GM21825 (cell line): ENCODE measurements around the gene LAPTM5.

Source experiments
- ATAC-seq: cut with Tn5 transposase; IDR thresholded peaks from one replicate; pipeline ENCODE4 v1.9.1; 2021; ENCODE audit warnings: mild to moderate bottlenecking, moderate library complexity; ENCODE audit not compliant: unreplicated experiment

LAPTM5 gene

DNA sequence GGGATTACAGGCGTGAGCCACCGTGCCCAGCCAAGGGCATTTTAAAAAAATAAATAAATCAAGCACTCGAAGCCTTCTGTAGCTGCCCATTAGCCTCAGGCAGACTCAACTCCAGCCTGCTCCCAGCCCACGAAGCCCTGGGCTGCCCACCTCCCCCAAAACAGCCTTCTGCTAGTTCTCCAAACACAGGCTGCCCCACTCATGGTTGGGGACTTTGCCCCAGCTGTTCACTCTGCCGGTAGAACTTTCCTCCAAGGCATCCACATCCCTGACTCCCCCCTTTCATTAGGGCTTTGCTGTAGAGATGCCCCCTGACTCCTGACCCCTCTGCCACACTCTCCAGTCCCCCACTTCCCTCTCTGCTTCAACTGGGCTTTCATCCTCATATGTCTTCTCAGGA lies 29.7 kb upstream of the LAPTM5 start:
- no peak for ATAC-seq

DNA sequence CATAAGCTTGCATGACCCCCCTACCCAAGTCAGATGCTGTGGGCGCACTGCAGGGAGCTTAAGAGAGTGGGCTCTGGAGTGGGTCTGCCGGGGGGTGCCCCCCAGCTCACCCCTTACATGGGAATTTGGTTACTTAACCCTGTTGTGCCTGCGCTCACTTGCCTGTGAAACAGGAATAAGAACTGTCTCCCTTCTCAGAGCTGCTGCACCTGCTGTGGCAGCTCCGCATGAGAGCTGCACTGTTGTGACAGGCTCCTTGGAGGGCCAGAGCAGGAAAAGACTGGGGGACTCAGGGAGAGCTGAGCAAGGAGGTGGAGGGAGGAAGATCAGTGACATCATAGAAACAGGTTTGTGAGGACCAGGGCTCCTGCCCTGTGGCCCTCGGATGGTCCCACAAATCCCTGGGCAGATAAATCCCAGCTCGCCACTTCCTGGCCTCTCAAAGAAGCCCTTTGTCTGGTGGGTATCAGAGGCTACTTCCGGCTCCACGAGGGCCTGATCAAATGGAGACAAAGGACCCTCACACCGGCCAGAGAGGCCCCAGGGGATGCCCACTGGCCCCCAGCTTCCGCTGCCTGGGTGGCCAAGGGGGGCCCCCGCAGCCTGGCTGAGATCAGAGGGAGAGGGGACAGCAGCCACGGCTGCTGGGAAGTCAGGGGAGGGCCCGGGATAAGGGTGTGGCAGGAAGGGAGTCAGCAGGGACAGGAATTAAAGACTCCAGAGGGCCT lies 28.9 kb upstream of the LAPTM5 start:
- no peak for ATAC-seq

DNA sequence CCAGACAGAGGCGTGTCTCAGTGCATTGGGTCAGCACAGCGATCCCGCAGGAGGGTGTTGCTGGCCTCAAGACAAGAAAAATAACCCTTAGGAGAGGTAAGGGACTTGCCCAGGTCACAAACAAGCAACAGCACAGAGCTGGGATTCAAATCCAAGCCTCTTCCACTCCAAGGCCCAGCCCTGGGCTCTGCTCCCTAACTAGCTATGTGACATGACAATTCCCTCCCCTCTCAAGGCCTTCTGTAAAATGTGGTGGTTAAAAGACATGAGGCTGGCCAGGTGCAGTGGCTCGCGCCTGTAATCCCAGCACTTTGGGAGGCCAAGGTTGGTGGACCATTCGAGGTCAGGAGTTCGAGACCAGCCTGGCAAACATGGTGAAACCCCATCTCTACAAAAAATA lies 28.1 kb upstream of the LAPTM5 start:
- no peak for ATAC-seq

DNA sequence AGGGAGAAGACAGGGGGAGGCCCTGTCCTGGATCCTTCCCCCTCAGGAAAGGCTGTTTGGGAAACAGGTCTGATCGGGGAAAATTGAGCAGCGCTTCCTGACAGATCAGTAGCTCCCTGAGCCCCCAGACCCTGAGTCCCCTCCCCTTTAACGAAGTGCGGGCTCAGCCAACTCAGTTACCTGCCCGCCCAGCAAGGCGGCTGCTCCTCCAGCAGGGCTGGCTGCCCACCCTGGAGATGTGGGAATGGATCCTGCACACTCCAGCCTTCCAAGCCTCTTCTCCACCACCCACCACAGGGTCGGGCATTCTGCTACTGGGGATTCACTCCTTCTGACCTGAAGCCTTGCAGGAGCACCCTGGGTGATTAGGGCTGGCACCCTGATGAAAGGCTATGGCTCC lies 27.6 kb upstream of the LAPTM5 start:
- no peak for ATAC-seq

DNA sequence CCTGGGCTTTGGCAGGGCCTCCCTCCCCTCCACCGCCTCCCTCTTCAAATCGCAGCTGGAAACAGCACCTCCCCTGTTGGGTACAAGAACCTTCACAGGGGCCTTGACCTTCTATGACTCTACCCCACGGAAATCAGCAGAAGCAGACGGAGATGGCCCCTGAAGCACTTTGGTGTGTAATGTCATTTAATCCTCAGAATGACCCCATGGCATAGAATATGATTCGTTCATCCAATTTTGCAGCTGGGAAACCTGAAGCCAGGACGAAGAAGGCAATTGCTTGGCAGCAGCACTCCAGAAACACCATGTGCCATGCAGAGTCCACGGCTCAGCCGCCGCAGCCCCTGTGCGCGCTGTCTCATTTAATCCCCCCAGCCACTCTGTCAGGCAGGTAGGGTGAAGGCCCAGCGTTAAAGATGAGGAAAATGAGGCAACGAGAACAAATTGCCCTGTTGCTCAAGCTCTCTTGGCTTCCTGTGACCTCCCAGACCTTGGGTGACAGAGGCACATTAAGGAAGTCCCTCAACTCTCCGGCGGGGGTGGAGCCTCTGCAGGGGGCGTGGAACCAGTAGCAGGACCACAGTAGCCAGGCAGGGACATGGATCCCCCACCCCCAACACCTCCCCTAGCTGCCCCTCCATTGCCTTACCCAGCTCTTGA lies 25.8 kb upstream of the LAPTM5 start:
- ATAC-seq, result no peak

DNA sequence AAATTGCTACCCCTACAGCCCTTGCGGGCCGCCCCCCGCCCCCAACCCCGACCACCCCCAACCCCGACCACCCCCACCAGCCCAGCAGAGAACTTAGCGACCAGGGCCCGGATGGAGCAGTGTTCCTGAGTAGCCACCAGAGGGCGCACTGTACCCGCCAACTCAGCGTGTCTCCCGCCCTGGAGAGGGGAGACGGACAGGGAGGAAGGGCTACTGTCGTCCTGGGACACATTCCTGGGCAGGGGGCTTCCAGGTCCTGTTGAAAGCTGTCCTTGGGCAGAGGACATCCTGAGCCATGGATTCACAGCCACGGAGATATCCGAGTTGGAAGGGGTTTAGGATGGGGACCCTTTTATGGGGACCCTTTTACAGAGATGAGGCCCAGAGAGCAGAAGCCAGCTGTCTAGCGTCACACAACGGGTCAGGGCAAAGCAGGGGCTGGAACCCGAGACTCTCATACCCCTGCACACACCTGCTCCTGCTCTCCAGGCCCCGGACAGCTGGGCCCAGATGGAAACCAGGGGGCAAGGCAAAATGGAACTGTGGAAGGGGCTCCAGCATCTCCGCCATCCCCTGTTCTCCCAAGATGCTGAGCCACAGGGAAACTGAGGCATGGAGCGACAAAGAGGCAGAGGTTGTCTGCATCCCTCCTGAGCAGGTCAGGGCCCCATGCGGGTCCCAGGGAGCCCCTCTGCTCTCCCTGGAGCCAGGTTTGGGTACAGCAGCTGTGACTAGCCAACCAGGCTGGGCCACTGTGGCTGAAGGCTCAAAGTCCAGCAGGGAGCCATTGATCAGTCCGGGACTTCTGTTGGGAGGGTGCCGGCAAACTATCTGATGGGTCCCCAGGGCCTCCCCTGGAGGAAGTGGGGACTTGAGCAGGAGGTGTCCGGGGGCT lies 25.0 kb upstream of the LAPTM5 start:
- no peak for ATAC-seq

DNA sequence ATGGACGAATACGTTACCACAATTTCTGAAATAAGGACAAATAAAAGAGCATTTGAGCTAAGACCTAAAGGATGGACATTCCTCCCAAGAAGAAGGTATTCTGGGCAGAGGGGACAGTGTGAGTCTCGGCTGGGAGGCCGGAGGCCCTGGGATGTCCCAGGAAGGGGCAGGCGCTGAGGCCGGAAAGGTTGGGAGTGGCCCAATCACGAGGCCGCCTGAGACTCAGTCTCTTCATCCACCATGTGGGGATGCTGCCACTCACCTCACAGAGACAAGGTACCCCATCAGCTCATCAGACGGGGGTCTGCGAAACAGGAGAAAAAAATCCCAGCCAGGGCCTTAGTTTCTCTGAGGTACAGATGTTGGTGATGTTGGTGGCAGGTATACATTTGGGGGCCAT lies 24.3 kb upstream of the LAPTM5 start:
- ATAC-seq, result no peak

DNA sequence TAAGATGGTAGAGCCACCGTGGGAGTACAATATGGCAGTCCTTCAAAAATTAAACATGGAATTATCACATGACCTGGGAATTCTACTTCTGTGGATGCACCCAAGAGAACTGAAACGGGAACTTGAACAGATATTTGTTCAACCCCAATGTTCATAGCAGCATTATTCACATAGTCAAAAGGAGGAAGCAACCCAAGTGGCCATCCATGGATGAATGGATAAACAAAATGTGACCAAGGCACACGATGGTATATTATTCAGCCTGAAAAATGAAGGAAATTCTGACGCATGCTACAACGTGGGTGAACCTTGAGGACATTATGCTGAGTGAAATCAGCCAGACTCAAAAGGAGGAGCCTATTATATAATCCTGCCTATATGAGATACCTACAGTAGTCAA lies 22.8 kb upstream of the LAPTM5 start:
- no peak for ATAC-seq

DNA sequence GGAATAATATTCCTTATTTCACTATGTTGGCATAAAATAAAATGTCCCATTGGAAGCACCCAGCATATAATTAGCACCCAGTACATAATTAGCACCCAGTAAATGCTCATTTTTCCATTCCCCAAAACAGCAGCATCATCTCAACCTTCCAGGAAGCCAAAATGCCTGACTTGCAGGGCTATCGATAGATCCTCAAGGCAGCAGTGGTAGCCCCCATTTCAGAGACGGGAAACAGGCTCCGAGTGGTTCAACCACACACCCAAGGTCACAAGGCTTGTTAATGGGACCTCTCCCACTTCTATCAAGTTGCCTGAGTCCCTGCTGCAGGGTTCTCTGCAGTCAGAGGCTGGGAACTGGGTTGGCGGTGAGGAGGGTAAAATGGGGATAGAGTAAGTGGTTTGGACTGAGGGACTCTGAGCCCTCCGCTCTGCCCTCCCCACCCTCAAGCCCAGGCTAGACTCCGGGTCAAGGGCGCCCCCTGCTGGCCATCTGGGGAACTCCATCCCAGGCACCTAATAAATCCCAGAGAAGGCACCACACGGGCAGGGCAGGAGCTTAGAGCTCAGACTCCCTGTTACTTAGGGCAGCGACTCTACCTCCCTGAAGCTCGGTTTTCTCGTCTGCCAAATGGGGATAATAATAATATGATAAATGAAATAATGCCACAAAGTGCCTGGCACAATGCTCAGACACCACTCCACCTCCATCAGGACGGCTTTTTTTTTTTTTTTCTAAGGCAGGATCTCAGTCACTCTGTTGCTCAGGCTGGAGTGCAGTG lies 21.9 kb upstream of the LAPTM5 start:
- peak; percentile 62 for ATAC-seq

DNA sequence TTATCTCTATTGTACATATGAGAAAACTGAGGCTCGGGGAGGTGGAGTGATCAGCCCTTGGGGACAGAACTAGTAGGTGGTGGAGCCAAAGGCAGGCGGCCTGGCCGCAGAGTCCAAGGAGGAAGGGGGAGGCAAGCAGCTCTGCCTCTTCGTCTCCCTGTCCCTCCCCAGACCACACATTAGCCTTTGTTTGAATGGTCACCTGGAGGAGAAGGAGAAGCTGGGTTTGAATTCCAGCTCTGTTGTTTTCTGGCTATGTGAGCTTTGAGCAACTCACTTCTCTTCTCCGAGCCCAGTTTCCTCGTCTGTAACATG lies 21.4 kb upstream of the LAPTM5 start:
- ATAC-seq, result no peak

DNA sequence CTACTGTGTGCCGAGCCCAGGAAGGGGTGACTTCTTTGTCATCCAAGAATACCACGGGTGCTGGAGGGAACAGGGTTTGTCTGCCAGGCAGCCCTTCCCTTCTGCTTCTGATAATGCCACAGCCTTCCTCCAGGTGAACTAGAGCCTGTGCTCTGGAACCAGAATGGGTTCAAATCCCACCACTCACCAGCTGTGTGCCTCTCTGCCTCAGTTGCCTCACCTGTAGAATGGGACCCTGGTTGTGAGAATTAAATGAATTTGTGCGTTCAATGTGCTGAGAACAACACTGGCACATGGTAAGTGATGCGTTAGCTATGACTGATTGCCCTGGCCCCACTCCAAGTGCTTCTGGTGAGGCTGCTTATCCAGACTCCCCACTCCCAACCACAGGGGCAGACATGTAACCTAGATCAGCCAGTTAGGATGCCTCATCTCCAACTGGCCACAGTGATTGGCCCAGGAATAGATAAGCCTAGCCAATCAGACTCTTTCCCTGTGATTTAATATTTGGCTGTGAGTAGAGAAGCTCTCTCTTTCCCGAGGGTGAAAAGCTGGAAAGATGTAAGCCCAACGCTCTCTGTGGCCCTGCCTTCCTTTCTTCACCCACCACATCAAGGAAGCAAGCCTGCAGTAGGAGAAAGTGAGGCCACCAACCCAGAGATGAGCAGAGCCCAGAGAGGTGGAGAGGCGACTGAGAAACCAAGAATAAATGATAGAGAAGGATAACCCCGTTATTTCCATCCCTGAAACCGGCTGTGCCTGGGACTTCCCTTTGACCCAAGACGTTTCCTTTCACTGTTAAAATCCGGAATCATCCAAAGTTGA lies 20.8 kb upstream of the LAPTM5 start:
- ATAC-seq, result no peak

DNA sequence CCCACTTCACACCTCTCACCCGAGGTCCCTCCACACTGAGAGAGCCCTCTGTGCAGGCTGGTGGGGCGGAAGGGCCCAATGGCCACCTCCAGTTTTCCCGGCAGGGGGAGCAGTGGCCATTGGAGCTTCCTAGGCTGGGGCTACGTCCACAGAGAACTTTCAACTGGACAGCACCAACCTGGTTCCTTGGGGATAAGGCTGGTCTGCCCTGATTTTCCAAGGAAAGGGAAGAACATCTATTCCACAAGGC lies 20.3 kb upstream of the LAPTM5 start:
- no peak for ATAC-seq

DNA sequence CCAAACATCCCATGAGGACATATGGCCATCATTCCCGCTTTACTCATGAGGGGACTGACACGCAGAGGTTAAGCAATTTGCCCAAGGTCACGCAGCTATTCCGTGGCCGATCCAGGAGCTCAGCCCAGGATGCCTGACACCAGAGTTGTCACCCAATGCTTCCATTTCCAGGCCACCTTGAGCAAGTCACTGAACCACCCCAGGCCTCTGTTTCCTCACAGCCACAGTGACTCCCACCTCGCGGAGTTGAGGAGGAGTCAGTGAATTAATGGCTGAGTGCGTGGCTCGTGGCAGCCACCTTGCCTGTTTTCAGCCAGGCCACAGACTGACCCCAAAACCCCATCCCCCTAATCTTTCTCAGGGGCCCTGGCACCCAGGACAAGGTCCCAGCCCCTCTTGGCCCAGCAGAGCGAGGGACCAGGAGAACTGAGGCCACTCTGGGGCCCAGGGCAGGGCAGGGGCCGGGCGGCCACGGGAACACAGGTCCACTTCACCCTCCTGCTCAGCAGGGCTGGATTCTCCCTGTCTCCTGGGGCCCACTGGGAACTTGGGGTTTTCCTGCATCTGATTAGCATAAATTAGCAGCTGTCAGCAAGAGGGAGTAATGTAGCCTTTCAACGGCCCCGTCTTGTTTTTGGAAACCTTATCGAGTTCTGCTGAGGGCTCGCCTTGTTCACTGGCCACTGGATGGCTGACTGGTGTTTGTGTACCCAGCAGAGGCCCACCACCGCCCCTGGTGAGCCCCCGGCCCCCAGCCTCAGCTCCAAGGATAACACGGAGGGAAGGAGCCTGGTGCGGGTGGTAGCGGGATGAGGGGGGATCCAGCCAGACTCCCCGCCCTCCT lies 19.7 kb upstream of the LAPTM5 start:
- no peak for ATAC-seq

DNA sequence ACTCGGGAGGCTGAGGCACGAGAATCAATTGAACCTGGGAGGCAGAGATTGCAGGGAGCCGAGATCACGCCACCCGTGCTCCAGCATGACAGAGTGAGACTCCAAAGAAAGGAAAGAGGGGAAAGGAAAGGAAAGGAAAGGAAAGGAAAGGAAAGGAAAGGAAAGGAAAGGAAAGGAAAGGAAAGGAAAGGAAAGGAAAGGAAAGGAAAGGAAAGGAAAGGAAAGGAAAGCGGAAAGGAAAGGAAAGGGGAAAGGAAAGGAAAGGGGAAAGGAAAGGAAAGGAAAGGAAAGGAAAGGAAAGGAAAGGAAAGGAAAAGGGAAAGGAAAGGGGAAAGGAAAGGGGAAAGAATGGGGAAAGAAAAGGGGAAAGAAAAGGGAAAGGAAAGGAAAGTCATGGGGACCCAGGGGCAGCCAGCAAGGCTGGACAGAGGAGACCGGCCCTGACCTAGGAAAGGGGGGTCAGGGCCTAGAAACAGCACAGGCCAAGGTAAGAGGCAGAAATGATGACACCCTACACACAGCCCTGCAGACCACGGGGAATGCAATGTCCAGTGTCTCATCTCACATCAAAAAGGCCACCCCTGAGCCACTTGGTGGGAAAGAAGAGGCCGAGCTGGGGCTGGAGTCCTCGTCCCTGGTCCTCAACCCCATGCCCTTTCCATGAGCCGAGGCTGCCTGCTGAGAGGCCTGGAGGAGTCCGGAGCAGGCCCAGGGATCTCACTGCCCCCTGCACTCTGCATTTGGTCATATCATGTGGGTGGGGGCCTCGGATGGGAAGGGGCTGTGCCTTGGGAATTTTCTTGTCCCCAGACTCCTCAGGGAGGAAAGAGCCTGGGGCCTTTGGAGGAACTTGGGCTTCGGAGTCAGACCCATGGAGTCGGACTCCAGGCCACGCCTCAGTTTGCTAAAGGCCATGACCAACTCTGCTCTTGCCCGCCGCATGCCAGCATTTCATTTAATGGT lies 18.8 kb upstream of the LAPTM5 start:
- no peak for ATAC-seq

DNA sequence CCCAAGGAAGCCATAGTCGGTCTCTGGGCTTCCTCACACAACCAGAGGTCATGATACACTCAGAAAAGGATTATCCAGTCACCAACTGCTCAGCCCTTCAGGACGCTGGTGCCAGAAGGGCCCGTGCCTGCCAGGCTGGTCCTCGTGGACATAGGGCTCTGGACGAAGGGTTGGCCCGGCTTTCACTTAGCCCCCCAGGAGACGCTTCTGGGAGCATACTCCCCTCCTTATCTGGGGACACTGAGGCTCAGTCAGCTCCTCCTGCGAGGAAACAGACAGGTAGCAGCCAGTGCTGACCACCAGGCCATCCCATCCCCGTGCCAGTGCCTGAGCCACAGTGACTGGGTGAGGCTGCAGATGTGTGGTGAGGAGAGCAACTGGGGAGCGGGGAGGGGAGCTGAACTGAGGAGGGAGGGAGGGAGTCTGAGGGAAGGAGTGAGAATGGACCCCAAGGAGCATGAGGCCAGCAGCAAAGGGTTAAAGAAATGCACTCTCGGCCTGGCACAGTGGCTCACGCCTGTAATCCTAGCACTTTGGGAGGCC lies 17.9 kb upstream of the LAPTM5 start:
- no peak for ATAC-seq

DNA sequence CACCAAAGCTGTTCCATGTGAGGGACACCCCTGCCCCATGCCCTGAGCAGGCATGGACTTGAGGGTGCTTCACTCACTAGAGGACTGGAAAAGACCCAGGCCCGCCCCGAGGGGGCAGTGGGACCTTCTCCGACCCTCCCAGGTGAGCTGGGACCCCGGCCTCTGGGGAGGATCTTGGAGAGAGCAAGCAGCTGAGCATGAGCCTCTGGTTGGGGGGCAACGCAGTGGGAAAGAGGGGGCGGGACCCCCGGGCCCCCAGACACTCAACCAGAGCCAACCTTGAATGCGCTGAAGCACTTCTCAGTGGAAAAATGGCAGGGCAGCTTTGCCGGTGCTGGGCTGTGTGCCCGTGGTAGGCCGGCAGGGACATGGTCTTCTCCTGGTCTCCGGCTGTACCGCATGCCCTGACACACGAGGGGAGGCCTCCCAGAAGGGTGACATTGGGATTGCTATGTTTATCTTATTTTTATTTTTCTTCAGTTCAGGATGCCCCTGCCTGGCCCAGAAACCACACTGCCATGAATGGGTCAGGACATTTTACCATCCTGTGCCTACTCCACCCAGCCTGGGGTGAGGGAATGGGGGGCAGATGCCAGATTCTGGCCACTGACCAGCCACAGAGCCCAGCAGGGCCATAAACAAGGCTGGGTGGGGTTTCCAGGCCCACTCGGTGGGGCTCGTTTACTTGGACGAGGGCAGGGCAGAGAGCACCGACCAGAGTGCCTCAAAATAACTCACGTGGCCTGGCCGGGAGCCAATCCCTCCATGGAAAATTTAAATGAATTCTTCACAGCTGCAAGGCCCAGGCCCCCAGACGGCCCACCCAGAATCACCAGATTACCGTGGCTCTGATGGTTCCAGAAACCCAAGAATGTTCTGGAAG lies 17.2 kb upstream of the LAPTM5 start:
- no peak for ATAC-seq

DNA sequence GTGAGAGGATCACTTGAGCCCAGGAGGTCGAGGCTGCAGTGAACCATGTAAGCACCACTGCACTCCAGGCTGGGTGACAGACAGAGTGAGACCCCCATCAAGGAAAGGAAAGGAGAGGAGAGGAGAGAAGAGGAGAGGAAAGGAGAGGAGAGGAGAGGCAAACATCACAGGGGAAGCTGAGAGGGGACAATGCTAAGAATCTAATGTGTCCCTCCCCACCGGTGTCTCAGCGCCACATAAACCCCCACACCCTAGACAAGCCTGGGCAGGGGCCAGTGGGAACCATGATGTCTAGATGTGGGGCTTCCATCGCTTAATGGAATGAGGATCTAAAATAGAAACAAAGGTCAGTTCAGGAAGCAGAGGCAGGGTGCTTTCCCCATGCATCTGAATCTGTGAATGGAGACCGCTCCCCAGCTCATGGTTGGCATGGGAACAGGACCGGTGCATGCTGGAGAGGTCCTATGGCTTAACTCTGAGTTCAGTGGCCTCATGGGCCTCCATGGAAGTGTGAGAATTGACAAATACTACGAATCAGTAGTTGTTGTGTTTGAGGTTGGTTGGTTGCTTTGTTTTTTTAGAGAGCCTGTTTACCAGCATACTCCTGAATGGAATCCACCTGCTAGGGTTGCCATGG lies 16.3 kb upstream of the LAPTM5 start:
- ATAC-seq, result no peak
